Nephron (organoid): ENCODE data around the gene CCBE1.

ENCODE experiments used
- H3K27ac Mint-ChIP-seq, 3 experiments: 2 replicates each; pipeline ENCODE4 v1.8.0; 2020; ENCODE audit warnings: mixed read lengths in 3 of 3, mild to moderate bottlenecking in 2 of 3, moderate library complexity in 1 of 3
- H3K27me3 Mint-ChIP-seq: 2 replicates; pipeline ENCODE4 v1.8.0; 2021; ENCODE audit warnings: low read depth, mild to moderate bottlenecking, moderate library complexity, mixed read lengths
- H3K36me3 Mint-ChIP-seq: 2 replicates; pipeline ENCODE4 v1.8.0; 2020; ENCODE audit warnings: low read depth, mixed read lengths
- H3K4me1 Mint-ChIP-seq: 2 replicates; pipeline ENCODE4 v1.8.0; 2020; ENCODE audit warnings: mixed read lengths
- H3K4me3 Mint-ChIP-seq, 3 experiments: 2 replicates each; pipeline ENCODE4 v1.8.0; 2020; ENCODE audit warnings: mild to moderate bottlenecking in 3 of 3, mixed read lengths in 3 of 3, moderate library complexity in 2 of 3
- H3K9me3 Mint-ChIP-seq: 2 replicates; pipeline ENCODE4 v1.8.0; 2020; ENCODE audit warnings: mixed read lengths
- CTCF ChIP-seq, 3 experiments: fragments of 200-600 bp; sonication (generic); IDR thresholded peaks; one replicate each; pipeline ENCODE4 v1.5.0; 2021; ENCODE audit warnings: antibody characterized with exemption in 3 of 3; ENCODE audit not compliant: unreplicated experiment in 3 of 3

CCBE1 gene

GRCh38 chr18:59437851-59438569, 259.2 kb downstream of the CCBE1 start:
- TF ChIP-seq CTCF (IDR thresholded peaks at IDR 0.05; ENCODE audit: unreplicated experiment in 3 of 3), result no peak
- Mint-ChIP-seq H3K9me3 (peaks cover 11% of the 10 kb centered on the region), H3K4me1 (peaks cover 42% of the 10 kb centered on the region), H3K36me3 (peaks cover 66% of the 10 kb centered on the region), H3K27ac (peak overlapping the region; percentile 75 to 90 (median 81)), H3K4me3 (no peak overlapping the region), H3K27me3 (peaks cover 4% of the 10 kb centered on the region)

DNA sequence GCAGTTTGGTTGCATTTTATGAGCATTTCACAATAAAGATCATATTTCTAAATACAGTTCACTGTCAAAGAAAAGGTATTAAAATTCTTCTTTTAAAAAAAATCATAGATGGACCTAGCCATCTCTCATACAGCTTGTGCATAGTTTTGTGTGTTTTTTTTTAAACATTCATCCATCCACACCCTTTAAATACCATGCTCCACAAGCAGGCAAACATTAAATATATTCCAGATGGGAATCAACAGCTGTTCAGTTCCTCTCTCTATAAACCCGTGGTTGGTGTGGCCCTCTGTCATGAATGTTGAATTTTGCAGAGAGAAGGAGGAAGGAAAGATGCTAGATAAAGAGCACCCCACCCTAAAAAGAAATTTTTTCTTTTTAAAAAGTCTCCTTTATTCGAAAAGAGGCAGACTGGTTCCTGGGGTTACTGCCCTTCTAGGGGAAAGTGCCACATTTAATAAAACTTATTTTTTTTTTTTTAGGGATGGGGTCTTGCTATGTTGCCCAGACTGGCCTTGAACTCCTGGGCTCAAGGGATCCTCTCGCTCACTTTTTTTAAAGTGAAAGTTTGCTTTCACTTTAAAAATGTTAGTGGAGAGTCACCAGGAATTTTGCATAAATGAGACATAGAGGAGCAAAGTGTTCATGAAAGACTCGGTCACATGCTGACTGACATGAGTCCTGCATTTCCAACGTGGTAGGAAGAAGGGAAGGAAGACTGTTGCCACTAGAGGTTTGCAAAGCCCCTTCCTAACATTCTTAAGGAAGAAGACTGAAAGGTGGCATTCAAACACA, 264.2 kb downstream of the CCBE1 start:
- Mint-ChIP-seq H3K9me3 (no peaks in the 10 kb centered on the region), H3K36me3 (peaks cover 33% of the 10 kb centered on the region), H3K27me3 (peaks cover 4% of the 10 kb centered on the region), H3K4me3 (no peak overlapping the region), H3K27ac (peak overlapping the region in 2 of 3 experiments; percentile 4 to 68), H3K4me1 (peaks cover 55% of the 10 kb centered on the region)
- no peak for TF ChIP-seq CTCF (IDR thresholded peaks at IDR 0.05; ENCODE audit: unreplicated experiment in 3 of 3)

- H3K36me3 Mint-ChIP-seq, result peaks cover 28% of the 10 kb centered on the region
- H3K27ac Mint-ChIP-seq, result peak overlapping the region in 1 of 3 experiments; percentile 45
- peaks cover 4% of the 10 kb centered on the region for H3K27me3 Mint-ChIP-seq
- H3K9me3 Mint-ChIP-seq, result no peaks in the 10 kb centered on the region
- H3K4me1 Mint-ChIP-seq, result peaks cover 45% of the 10 kb centered on the region
- no peak for TF ChIP-seq CTCF (IDR thresholded peaks at IDR 0.05; ENCODE audit: unreplicated experiment in 3 of 3)
- H3K4me3 Mint-ChIP-seq, result no peak overlapping the region
Observed at GRCh38 chr18:59431131-59431530, 266.1 kb downstream of the CCBE1 start.

DNA sequence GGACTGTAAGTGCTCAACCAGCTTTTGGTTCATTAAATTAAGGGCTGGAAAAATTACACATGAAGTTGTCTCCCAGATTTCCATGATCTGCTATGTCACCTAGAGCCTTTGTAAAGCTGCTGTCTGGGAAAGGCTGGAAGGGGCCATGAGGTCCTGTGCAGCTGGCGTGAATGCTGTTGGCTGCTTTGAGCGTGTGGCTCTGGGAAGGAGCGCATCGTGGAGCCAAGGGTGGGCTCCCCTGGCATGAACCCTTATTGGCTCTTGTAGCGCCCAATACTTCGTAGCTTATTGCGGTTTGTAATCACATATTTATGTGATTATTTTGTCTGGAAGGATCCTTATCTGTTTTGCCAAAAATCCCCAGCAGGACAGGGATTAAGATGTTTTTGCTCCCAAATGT, 267.6 kb downstream of the CCBE1 start:
- TF ChIP-seq CTCF (IDR thresholded peaks at IDR 0.05; ENCODE audit: unreplicated experiment in 3 of 3), result no peak
- Mint-ChIP-seq H3K27me3 (peaks cover 4% of the 10 kb centered on the region), H3K4me1 (peaks cover 36% of the 10 kb centered on the region), H3K27ac (no peak overlapping the region), H3K9me3 (no peaks in the 10 kb centered on the region), H3K36me3 (peaks cover 16% of the 10 kb centered on the region), H3K4me3 (no peak overlapping the region)

- TF ChIP-seq CTCF (IDR thresholded peaks at IDR 0.05; ENCODE audit: unreplicated experiment in 3 of 3), result no peak
- peaks cover 4% of the 10 kb centered on the region for H3K27me3 Mint-ChIP-seq
- H3K9me3 Mint-ChIP-seq, result no peaks in the 10 kb centered on the region
- peaks cover 4% of the 10 kb centered on the region for H3K36me3 Mint-ChIP-seq
- H3K4me1 Mint-ChIP-seq, result peaks cover 37% of the 10 kb centered on the region
- no peak overlapping the region for H3K27ac Mint-ChIP-seq
- H3K4me3 Mint-ChIP-seq, result no peak overlapping the region
Observed at GRCh38 chr18:59428018-59428417, 269.2 kb downstream of the CCBE1 start.
